HEK293 (cell line): ENCODE measurements around the gene SLC12A8.

Experiments
- CTCF ChIA-PET: fragments of 350-600 bp; formaldehyde crosslinking; extraction: SDS; loops from one replicate; lab custom pipeline; 2021; ENCODE audit warnings: antibody characterized with exemption; lab: Yijun Ruan, JAX
- POLR2A ChIA-PET: fragments of 300-600 bp; formaldehyde crosslinking; extraction: SDS; loops from one replicate; lab custom pipeline; 2020; ENCODE audit warnings: antibody characterized with exemption, inconsistent platforms; lab: Yijun Ruan, JAX
- H3K27ac ChIP-seq: fragments of 200-500 bp; sonication (Bioruptor generic); 2 replicates; pipeline ENCODE4 v1.5.1; 2014; ENCODE audit warnings: low read depth, low read length, control low read depth, inconsistent platforms; ENCODE audit errors: extremely low read depth
- H3K36me3 ChIP-seq, 2 experiments: fragments of 200-500 bp in 1 of 2; sonication (Bioruptor generic) in 1 of 2; 1 replicate in 1 of 2; 2 replicates in 1 of 2; pipeline ENCODE4 v1.5.1; 2014 to 2017; ENCODE audit warnings: inconsistent platforms in 2 of 2, low read length in 2 of 2; ENCODE audit not compliant: control insufficient read depth in 2 of 2, insufficient read depth in 1 of 2
- H3K4me1 ChIP-seq: fragments of 200-500 bp; sonication (Bioruptor generic); 2 replicates; pipeline ENCODE4 v1.5.1; 2014; ENCODE audit warnings: mild to moderate bottlenecking, low read length, inconsistent platforms; ENCODE audit not compliant: control insufficient read depth, insufficient read depth
- H3K4me3 ChIP-seq: 2 replicates; pipeline ENCODE4 v1.5.1; 2011; ENCODE audit warnings: low read depth, mild to moderate bottlenecking, control low read depth, low read length, moderate library complexity
- H3K9me3 ChIP-seq: fragments of 200-500 bp; sonication (Bioruptor generic); 2 replicates; pipeline ENCODE4 v1.5.1; 2014; ENCODE audit warnings: low read depth, low read length, inconsistent platforms; ENCODE audit not compliant: control insufficient read depth, insufficient read depth
- FEZF1 ChIP-seq: fragments of 450-650 bp; formaldehyde crosslinking; IDR thresholded peaks from 2 replicates; pipeline ENCODE4 v1.5.1; 2016; ENCODE audit warnings: missing biosample characterization, missing genetic modification characterization
- KLF1 ChIP-seq: fragments of 450-650 bp; formaldehyde crosslinking; IDR thresholded peaks from 2 replicates; pipeline ENCODE4 v1.5.1; 2016; ENCODE audit warnings: missing biosample characterization, missing genetic modification characterization
- ZBTB21 ChIP-seq: fragments of 450-650 bp; formaldehyde crosslinking; IDR thresholded peaks from 2 replicates; pipeline ENCODE4 v1.5.1; 2017; ENCODE audit warnings: missing biosample characterization, missing genetic modification characterization
- ZNF112 ChIP-seq: fragments of 450-650 bp; formaldehyde crosslinking; IDR thresholded peaks from 2 replicates; pipeline ENCODE4 v1.5.0; 2017; ENCODE audit warnings: missing biosample characterization, missing genetic modification characterization
- ZNF132 ChIP-seq: fragments of 450-650 bp; formaldehyde crosslinking; IDR thresholded peaks from 2 replicates; pipeline ENCODE4 v1.5.1; 2017; ENCODE audit warnings: missing biosample characterization, missing genetic modification characterization, borderline replicate concordance
- ZNF169 ChIP-seq: fragments of 450-650 bp; formaldehyde crosslinking; IDR thresholded peaks from 2 replicates; pipeline ENCODE4 v1.5.1; 2016; ENCODE audit warnings: missing biosample characterization, missing genetic modification characterization
- ZNF175 ChIP-seq: fragments of 450-650 bp; formaldehyde crosslinking; IDR thresholded peaks from 2 replicates; pipeline ENCODE4 v1.5.1; 2016; ENCODE audit warnings: missing biosample characterization, missing genetic modification characterization
- ZNF2 ChIP-seq: fragments of 450-650 bp; formaldehyde crosslinking; IDR thresholded peaks from 2 replicates; pipeline ENCODE4 v1.5.1; 2016; ENCODE audit warnings: missing biosample characterization, missing genetic modification characterization
- ZNF239 ChIP-seq: fragments of 450-650 bp; formaldehyde crosslinking; IDR thresholded peaks from 2 replicates; pipeline ENCODE4 v1.5.1; 2016; ENCODE audit warnings: missing biosample characterization, missing genetic modification characterization
- ZNF366 ChIP-seq: fragments of 450-650 bp; formaldehyde crosslinking; conservative IDR thresholded peaks from 2 replicates; pipeline ENCODE4 v1.5.1; 2016; ENCODE audit warnings: missing biosample characterization, missing genetic modification characterization
- ZNF48 ChIP-seq: fragments of 450-650 bp; formaldehyde crosslinking; IDR thresholded peaks from 2 replicates; pipeline ENCODE4 v1.5.1; 2016; ENCODE audit warnings: missing biosample characterization, missing genetic modification characterization
- ZNF610 ChIP-seq: fragments of 450-650 bp; formaldehyde crosslinking; IDR thresholded peaks from 2 replicates; pipeline ENCODE4 v1.5.1; 2016; ENCODE audit warnings: missing biosample characterization, missing genetic modification characterization, borderline replicate concordance
- ZNF777 ChIP-seq: fragments of 450-650 bp; formaldehyde crosslinking; IDR thresholded peaks from 2 replicates; pipeline ENCODE4 v1.5.1; 2017; ENCODE audit warnings: missing biosample characterization, missing genetic modification characterization, borderline replicate concordance
- TF ChIP-seq, protein P1 (sequence below): fragments of 450-650 bp; formaldehyde crosslinking; IDR thresholded peaks from 2 replicates; pipeline ENCODE4 v1.5.1; 2017; ENCODE audit warnings: missing biosample characterization, missing genetic modification characterization
- TF ChIP-seq, protein P2 (sequence below): fragments of 450-650 bp; formaldehyde crosslinking; IDR thresholded peaks from 2 replicates; pipeline ENCODE4 v1.5.1; 2016; ENCODE audit warnings: missing biosample characterization, missing genetic modification characterization, low read depth
- TF ChIP-seq, protein P3 (sequence below): fragments of 450-650 bp; formaldehyde crosslinking; optimal IDR thresholded peaks from 2 replicates; pipeline ENCODE3; 2016; ENCODE audit warnings: missing biosample characterization, mild to moderate bottlenecking, missing genetic modification characterization
- TF ChIP-seq, protein P4 (sequence below): fragments of 450-650 bp; formaldehyde crosslinking; IDR thresholded peaks from 2 replicates; pipeline ENCODE4 v1.5.1; 2016; ENCODE audit warnings: missing biosample characterization, missing genetic modification characterization

SLC12A8 gene

DNA sequence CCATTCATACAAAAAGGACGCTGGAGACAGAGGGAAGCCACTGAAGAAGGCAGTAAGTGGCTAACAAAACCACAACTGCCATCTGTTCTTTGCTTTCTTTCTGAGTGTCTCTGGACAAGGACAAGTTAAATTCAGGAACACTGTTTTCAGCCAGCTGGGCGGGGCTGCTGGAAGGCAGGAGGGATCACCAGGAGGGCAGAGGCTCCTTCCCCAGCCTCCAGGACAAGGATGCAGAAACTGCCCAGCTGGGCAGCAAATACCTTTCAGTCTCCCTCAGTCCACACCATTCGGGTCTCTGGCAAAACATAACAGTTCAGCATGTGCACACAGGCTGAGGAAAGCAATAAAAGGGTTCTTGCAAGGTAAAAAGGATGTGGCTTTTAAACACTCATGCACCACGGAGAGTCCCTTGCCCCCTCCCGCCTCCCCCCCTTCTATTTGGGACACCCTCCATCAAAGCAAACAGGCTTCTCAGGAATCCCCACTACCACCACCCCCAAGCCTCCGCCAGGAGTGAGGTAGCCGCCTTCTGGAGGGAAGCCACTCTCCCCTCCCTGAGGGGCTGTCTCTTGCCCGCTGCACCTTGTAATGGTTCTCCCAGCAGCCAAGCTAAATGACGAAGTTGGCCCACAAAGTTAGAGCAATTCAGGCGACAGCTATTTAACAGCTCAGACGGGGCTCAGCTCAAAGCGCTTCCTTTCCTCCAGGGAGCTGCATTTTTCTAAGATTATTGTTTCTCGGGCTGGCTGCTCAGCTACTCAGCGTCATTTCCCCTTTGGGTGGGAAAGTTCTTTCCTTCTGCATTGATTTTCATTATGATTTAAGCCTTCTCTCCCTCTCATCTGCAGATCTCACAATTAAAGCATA is 160.6 kb downstream of the SLC12A8 start (continued):
- TF ChIP-seq, protein P1, sequence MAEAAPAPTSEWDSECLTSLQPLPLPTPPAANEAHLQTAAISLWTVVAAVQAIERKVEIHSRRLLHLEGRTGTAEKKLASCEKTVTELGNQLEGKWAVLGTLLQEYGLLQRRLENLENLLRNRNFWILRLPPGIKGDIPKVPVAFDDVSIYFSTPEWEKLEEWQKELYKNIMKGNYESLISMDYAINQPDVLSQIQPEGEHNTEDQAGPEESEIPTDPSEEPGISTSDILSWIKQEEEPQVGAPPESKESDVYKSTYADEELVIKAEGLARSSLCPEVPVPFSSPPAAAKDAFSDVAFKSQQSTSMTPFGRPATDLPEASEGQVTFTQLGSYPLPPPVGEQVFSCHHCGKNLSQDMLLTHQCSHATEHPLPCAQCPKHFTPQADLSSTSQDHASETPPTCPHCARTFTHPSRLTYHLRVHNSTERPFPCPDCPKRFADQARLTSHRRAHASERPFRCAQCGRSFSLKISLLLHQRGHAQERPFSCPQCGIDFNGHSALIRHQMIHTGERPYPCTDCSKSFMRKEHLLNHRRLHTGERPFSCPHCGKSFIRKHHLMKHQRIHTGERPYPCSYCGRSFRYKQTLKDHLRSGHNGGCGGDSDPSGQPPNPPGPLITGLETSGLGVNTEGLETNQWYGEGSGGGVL (tag by site-specific recombination) = peak; percentile 82
- TF ChIP-seq, protein P2, sequence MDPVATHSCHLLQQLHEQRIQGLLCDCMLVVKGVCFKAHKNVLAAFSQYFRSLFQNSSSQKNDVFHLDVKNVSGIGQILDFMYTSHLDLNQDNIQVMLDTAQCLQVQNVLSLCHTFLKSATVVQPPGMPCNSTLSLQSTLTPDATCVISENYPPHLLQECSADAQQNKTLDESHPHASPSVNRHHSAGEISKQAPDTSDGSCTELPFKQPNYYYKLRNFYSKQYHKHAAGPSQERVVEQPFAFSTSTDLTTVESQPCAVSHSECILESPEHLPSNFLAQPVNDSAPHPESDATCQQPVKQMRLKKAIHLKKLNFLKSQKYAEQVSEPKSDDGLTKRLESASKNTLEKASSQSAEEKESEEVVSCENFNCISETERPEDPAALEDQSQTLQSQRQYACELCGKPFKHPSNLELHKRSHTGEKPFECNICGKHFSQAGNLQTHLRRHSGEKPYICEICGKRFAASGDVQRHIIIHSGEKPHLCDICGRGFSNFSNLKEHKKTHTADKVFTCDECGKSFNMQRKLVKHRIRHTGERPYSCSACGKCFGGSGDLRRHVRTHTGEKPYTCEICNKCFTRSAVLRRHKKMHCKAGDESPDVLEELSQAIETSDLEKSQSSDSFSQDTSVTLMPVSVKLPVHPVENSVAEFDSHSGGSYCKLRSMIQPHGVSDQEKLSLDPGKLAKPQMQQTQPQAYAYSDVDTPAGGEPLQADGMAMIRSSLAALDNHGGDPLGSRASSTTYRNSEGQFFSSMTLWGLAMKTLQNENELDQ (tag by site-specific recombination) = no peak

DNA sequence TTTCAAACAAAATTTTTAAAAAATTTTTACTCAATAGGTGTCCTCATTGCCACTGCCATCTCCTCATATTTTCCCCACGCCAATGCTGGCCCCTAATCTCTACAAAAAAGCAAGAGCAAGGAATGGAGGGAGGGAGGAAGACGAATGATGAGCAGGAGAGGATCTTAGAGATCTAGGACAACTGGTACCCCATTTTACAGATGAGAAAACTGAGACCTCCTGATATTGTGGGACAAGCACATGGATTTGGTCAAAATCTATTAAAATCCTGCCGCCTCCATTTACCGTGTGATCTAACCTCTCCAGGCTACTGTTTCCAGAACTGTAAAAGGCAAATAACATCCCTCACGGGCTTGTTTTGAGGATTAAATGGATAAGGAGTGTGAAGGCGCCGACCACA is 161.3 kb downstream of the SLC12A8 start:
- Histone ChIP-seq H3K27ac (no peak overlapping the region), H3K9me3 (no peaks in the 10 kb centered on the region), H3K4me3 (no peak overlapping the region), H3K4me1 (peaks cover 12% of the 10 kb centered on the region), H3K36me3 (peaks cover 0 to 20% of the 10 kb centered on the region in 2 experiments; a peak in 1 of 3 replicates)
- TF ChIP-seq ZNF239 (no peak), KLF1 (no peak), ZNF169 (tag by site-specific recombination) (no peak), ZNF2 (tag by site-specific recombination) (no peak), ZNF132 (tag by site-specific recombination) (no peak), ZNF366 (no peak), ZNF112 (tag by site-specific recombination) (no peak), ZNF777 (no peak), ZNF48 (tag by site-specific recombination) (no peak)
- TF ChIP-seq, protein P3, sequence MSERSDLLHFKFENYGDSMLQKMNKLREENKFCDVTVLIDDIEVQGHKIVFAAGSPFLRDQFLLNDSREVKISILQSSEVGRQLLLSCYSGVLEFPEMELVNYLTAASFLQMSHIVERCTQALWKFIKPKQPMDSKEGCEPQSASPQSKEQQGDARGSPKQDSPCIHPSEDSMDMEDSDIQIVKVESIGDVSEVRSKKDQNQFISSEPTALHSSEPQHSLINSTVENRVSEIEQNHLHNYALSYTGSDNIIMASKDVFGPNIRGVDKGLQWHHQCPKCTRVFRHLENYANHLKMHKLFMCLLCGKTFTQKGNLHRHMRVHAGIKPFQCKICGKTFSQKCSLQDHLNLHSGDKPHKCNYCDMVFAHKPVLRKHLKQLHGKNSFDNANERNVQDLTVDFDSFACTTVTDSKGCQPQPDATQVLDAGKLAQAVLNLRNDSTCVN (tag by site-specific recombination) = no peak
- TF ChIP-seq, protein P4, sequence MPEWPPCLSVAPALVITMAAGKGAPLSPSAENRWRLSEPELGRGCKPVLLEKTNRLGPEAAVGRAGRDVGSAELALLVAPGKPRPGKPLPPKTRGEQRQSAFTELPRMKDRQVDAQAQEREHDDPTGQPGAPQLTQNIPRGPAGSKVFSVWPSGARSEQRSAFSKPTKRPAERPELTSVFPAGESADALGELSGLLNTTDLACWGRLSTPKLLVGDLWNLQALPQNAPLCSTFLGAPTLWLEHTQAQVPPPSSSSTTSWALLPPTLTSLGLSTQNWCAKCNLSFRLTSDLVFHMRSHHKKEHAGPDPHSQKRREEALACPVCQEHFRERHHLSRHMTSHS (tag by site-specific recombination) = no peak
- ChIA-PET POLR2A (no interaction called here), CTCF (no interaction called here)

DNA sequence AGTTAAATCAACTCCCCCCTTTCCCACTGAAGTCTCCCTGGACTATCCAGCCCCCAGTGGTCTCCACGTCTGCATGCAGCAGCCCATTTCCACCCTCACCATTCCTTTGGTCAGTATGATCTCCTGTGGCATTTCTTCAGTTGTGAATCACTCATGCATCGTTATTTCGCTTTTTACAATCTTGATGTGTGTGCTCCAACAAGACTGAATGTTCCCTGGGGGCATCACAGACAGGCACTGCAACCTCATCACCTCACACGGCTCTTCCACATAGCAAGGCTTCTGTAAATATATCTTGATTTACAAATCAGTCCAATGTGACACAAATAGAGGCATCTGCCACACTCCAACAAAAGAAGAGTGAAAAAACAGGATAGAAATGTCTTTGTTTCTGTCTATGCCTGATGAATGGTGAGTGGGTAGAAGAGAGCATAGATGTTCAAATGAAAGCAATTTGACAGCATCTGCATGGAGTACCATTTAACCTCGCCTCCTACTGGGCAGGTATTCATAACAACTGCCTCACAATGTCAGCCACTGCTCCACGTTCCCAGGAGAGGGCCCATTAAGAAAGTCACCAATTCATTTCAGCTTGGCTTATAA is 162.0 kb downstream of the SLC12A8 start:
- no peaks in the 10 kb centered on the region for H3K9me3 ChIP-seq
- H3K27ac ChIP-seq = no peak overlapping the region
- H3K36me3 ChIP-seq = peaks cover 0 to 20% of the 10 kb centered on the region in 2 experiments; a peak in 1 of 3 replicates
- no peak overlapping the region for H3K4me3 ChIP-seq
- POLR2A ChIA-PET = no interaction called here
- TF ChIP-seq, protein P4 (tag by site-specific recombination) = no peak
- TF ChIP-seq ZNF610 (tag by site-specific recombination) = no peak
- TF ChIP-seq FEZF1 (tag by site-specific recombination) = peak; percentile 33; the same call in 1 of the 2 replicates
- TF ChIP-seq ZNF175 = no peak
- no peak for TF ChIP-seq ZBTB21 (tag by site-specific recombination)
- H3K4me1 ChIP-seq = peaks cover 12% of the 10 kb centered on the region
- CTCF ChIA-PET = no interaction called here
